HEK293 (cell line): Measurements from ENCODE around the gene ANGEL1.

Source experiments
- CTCF ChIA-PET: fragments of 350-600 bp; formaldehyde crosslinking; extraction: SDS; loops from one replicate; lab custom pipeline; 2021; ENCODE audit warnings: antibody characterized with exemption; lab: Yijun Ruan, JAX
- POLR2A ChIA-PET: fragments of 300-600 bp; formaldehyde crosslinking; extraction: SDS; loops from one replicate; lab custom pipeline; 2020; ENCODE audit warnings: antibody characterized with exemption, inconsistent platforms; lab: Yijun Ruan, JAX
- H3K27ac ChIP-seq: fragments of 200-500 bp; sonication (Bioruptor generic); 2 replicates; pipeline ENCODE4 v1.5.1; 2014; ENCODE audit warnings: low read depth, low read length, control low read depth, inconsistent platforms; ENCODE audit errors: extremely low read depth
- H3K36me3 ChIP-seq, 2 experiments: fragments of 200-500 bp in 1 of 2; sonication (Bioruptor generic) in 1 of 2; 1 replicate in 1 of 2; 2 replicates in 1 of 2; pipeline ENCODE4 v1.5.1; 2014 to 2017; ENCODE audit warnings: inconsistent platforms in 2 of 2, low read length in 2 of 2; ENCODE audit not compliant: control insufficient read depth in 2 of 2, insufficient read depth in 1 of 2
- H3K4me1 ChIP-seq: fragments of 200-500 bp; sonication (Bioruptor generic); 2 replicates; pipeline ENCODE4 v1.5.1; 2014; ENCODE audit warnings: mild to moderate bottlenecking, low read length, inconsistent platforms; ENCODE audit not compliant: control insufficient read depth, insufficient read depth
- H3K4me3 ChIP-seq: 2 replicates; pipeline ENCODE4 v1.5.1; 2011; ENCODE audit warnings: low read depth, mild to moderate bottlenecking, control low read depth, low read length, moderate library complexity
- H3K9me3 ChIP-seq: fragments of 200-500 bp; sonication (Bioruptor generic); 2 replicates; pipeline ENCODE4 v1.5.1; 2014; ENCODE audit warnings: low read depth, low read length, inconsistent platforms; ENCODE audit not compliant: control insufficient read depth, insufficient read depth
- HOXD13 ChIP-seq: sonication (generic); formaldehyde crosslinking; IDR thresholded peaks from 2 replicates; pipeline ENCODE4 v1.8.0; 2022; ENCODE audit warnings: missing genetic modification reagents, borderline replicate concordance
- INSM2 ChIP-seq: fragments of 450-650 bp; formaldehyde crosslinking; IDR thresholded peaks from 2 replicates; pipeline ENCODE4 v1.5.1; 2016; ENCODE audit warnings: missing biosample characterization, missing genetic modification characterization
- KLF1 ChIP-seq: fragments of 450-650 bp; formaldehyde crosslinking; IDR thresholded peaks from 2 replicates; pipeline ENCODE4 v1.5.1; 2016; ENCODE audit warnings: missing biosample characterization, missing genetic modification characterization
- OSR2 ChIP-seq: fragments of 450-650 bp; formaldehyde crosslinking; IDR thresholded peaks from 2 replicates; pipeline ENCODE4 v1.5.1; 2016; ENCODE audit warnings: missing biosample characterization, missing genetic modification characterization
- PATZ1 ChIP-seq: fragments of 450-650 bp; formaldehyde crosslinking; IDR thresholded peaks from 2 replicates; pipeline ENCODE4 v1.5.1; 2016; ENCODE audit warnings: missing biosample characterization, missing genetic modification characterization
- PRDM1 ChIP-seq: fragments of 450-650 bp; formaldehyde crosslinking; IDR thresholded peaks from 2 replicates; pipeline ENCODE4; 2016; ENCODE audit warnings: missing biosample characterization, missing genetic modification characterization
- ZBTB48 ChIP-seq: fragments of 450-650 bp; formaldehyde crosslinking; IDR thresholded peaks from 2 replicates; pipeline ENCODE4 v1.5.1; 2016; ENCODE audit warnings: missing biosample characterization, missing genetic modification characterization
- ZBTB6 ChIP-seq: fragments of 450-650 bp; formaldehyde crosslinking; IDR thresholded peaks from 2 replicates; pipeline ENCODE4 v1.5.1; 2017; ENCODE audit warnings: missing biosample characterization, missing genetic modification characterization
- ZFP41 ChIP-seq: fragments of 450-650 bp; formaldehyde crosslinking; IDR thresholded peaks from 2 replicates; pipeline ENCODE4 v1.5.1; 2016; ENCODE audit warnings: missing biosample characterization, missing genetic modification characterization, borderline replicate concordance
- ZNF266 ChIP-seq: fragments of 450-650 bp; formaldehyde crosslinking; IDR thresholded peaks from 2 replicates; pipeline ENCODE4 v1.5.1; 2016; ENCODE audit warnings: missing biosample characterization, missing genetic modification characterization, low read depth
- ZNF341 ChIP-seq: fragments of 450-650 bp; formaldehyde crosslinking; IDR thresholded peaks from 2 replicates; pipeline ENCODE4; 2016; ENCODE audit warnings: low read depth, missing biosample characterization, missing genetic modification characterization
- ZNF394 ChIP-seq: fragments of 450-650 bp; formaldehyde crosslinking; IDR thresholded peaks from 2 replicates; pipeline ENCODE4 v1.5.1; 2016; ENCODE audit warnings: missing biosample characterization, missing genetic modification characterization, mild to moderate bottlenecking, moderate library complexity, borderline replicate concordance
- ZNF558 ChIP-seq: fragments of 450-650 bp; formaldehyde crosslinking; IDR thresholded peaks from 2 replicates; pipeline ENCODE4 v1.5.1; 2016; ENCODE audit warnings: missing biosample characterization, missing genetic modification characterization
- ZNF580 ChIP-seq: fragments of 450-650 bp; formaldehyde crosslinking; IDR thresholded peaks from 2 replicates; pipeline ENCODE4 v1.5.1; 2016; ENCODE audit warnings: missing biosample characterization, missing genetic modification characterization
- ZNF600 ChIP-seq: fragments of 450-650 bp; formaldehyde crosslinking; IDR thresholded peaks from 2 replicates; pipeline ENCODE4 v1.5.1; 2016; ENCODE audit warnings: missing biosample characterization, missing genetic modification characterization
- ZNF830 ChIP-seq: fragments of 450-650 bp; IDR thresholded peaks from 2 replicates; pipeline ENCODE4 v1.5.0; 2018; ENCODE audit warnings: missing biosample characterization, missing genetic modification characterization, low read depth, mild to moderate bottlenecking, moderate library complexity
- ZSCAN23 ChIP-seq: fragments of 450-650 bp; formaldehyde crosslinking; IDR thresholded peaks from 2 replicates; pipeline ENCODE4 v1.5.1; 2016; ENCODE audit warnings: missing biosample characterization, missing genetic modification characterization
- TF ChIP-seq, protein P1 (sequence below): IDR thresholded peaks from 2 replicates; pipeline ENCODE4 v1.6.1; 2011; ENCODE audit warnings: mild to moderate bottlenecking, low read depth, low read length, borderline replicate concordance

ANGEL1 gene

DNA sequence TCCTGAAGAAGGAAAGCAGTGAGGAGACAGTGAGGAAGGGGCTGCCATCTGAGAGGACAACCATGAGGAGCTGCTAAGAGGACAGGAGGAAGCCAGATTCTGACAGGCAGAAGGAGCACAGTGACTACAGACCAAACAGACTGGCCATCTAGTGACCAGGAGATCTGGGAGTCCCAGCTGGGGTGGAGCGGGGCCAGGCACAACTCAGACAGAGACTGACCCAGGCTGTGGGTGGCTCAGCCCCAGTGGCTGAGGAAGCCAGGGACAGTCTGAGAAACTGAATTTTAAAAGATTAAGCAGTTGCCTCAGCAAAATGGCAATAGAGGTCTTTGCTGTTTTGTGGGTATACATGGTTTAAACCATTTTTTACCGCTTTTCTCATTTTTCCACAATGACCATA lies 42.4 kb upstream of the ANGEL1 start:
- H3K4me3 ChIP-seq = no peak overlapping the region
- no peaks in the 10 kb centered on the region for H3K4me1 ChIP-seq
- H3K9me3 ChIP-seq = no peaks in the 10 kb centered on the region
- H3K27ac ChIP-seq = no peak overlapping the region
- TF ChIP-seq PATZ1 (tag by site-specific recombination) (no peak), KLF1 (tag by site-specific recombination) (no peak), ZNF558 (no peak), OSR2 (tag by site-specific recombination) (no peak), INSM2 (tag by site-specific recombination) (no peak), ZNF580 (tag by site-specific recombination) (no peak)
- TF ChIP-seq, protein P1, sequence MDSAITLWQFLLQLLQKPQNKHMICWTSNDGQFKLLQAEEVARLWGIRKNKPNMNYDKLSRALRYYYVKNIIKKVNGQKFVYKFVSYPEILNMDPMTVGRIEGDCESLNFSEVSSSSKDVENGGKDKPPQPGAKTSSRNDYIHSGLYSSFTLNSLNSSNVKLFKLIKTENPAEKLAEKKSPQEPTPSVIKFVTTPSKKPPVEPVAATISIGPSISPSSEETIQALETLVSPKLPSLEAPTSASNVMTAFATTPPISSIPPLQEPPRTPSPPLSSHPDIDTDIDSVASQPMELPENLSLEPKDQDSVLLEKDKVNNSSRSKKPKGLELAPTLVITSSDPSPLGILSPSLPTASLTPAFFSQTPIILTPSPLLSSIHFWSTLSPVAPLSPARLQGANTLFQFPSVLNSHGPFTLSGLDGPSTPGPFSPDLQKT = no peak
- H3K36me3 ChIP-seq = no peaks in the 10 kb centered on the region
- ChIA-PET POLR2A (no interaction called here), CTCF (interaction anchor here (0.6 to 0.8 kb wide), 3 partner anchors 58 to 240 kb away, joined by 3 to 4 read pairs (median 3); no protein-coding TSS in a partner anchor)

DNA sequence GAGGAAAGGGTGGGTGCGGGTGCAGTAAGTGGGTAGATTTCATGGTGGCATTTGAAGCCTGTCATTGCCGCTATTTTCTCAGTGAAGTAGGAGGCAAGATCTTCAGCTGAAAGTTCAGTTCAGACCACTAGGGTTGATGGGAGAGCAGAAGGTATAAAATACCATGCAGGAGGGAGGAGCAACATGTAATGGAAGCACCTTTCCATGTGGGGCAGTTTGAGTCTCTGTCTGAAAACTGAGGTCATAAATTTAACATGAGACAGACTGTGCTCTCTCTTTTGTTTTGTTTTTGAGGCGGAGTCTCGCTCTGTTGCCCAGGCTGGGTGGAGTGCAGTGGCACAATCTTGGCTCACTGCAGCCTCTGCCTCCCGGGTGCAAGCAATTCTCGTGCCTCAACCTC lies 36.2 kb upstream of the ANGEL1 start:
- no peaks in the 10 kb centered on the region for H3K4me1 ChIP-seq
- H3K36me3 ChIP-seq = no peaks in the 10 kb centered on the region
- no peaks in the 10 kb centered on the region for H3K9me3 ChIP-seq
- H3K4me3 ChIP-seq = no peak overlapping the region
- no peak overlapping the region for H3K27ac ChIP-seq
- POLR2A ChIA-PET = no interaction called here
- CTCF ChIA-PET = interaction anchor here (1.3 to 2.1 kb wide), 2 partner anchors 64 to 138 kb away, joined by 5 read pairs; no protein-coding TSS in a partner anchor
- TF ChIP-seq ZNF266 (tag by site-specific recombination) = no peak
- TF ChIP-seq PRDM1 (tag by site-specific recombination) = no peak
- peak; percentile 77 for TF ChIP-seq ZNF341
- 0 out of 2 replicates have a peak, but pooled peaks have one; percentile 15 for TF ChIP-seq ZNF600
- TF ChIP-seq ZNF830 (tag by site-specific recombination) = no peak
- TF ChIP-seq, all 188 proteins: peak for 2

GRCh38 chr14:76846331-76847047 lies 33.8 kb upstream of the ANGEL1 start:
- TF ChIP-seq ZBTB48 (tag by site-specific recombination) (no peak), ZNF394 (tag by site-specific recombination) (no peak), ZFP41 (tag by site-specific recombination) (no peak), ZSCAN23 (tag by site-specific recombination) (no peak), ZBTB6 (tag by site-specific recombination) (no peak), HOXD13 (no peak)
- TF ChIP-seq, all 188 proteins: peak for 0
- H3K27ac ChIP-seq = no peak overlapping the region
- H3K4me1 ChIP-seq = no peaks in the 10 kb centered on the region
- ChIA-PET CTCF (interaction anchor here (0.7 to 1.3 kb wide), 4 partner anchors 62 to 360 kb away, joined by 3 to 7 read pairs (median 4); no protein-coding TSS in a partner anchor), POLR2A (no interaction called here)
- H3K36me3 ChIP-seq = no peaks in the 10 kb centered on the region
- no peak overlapping the region for H3K4me3 ChIP-seq
- H3K9me3 ChIP-seq = no peaks in the 10 kb centered on the region
